Measurements from ENCODE around the gene SLC2A6. TPM values are rescaled to one million over a fixed set of nuclear protein-coding genes. Genes with fewer than 3 reads are reported as not detected.

Gene SLC2A6
- total and polyA plus RNA-seq, 7 donors: 1.2 to 2.7 (median 1.8) TPM

GRCh38 chr9:133426011-133426410 lies 52.9 kb downstream of the SLC2A6 start:
- TF ChIP-seq CTCF (IDR thresholded peaks at IDR 0.05): no peak
- no peaks in the 10 kb centered on the region for H3K36me3 ChIP-seq (ENCODE audit: insufficient read depth in 1 of 2, low read depth in 1 of 2)
- ATAC-seq (no peak), DNase-seq (no peak)
- H3K27ac ChIP-seq: peak overlapping the region; percentile 61
- H3K4me3 ChIP-seq: no peak overlapping the region
- H3K4me1 ChIP-seq: no peaks in the 10 kb centered on the region
- WGBS, 3 donors: 75 to 90% (median 83%) methylated on average over 11 of the region's 11 CpGs
- no peaks in the 10 kb centered on the region for H3K9me3 ChIP-seq
- peaks cover 0 to 12% (median 5%) of the 10 kb centered on the region in 3 donors for H3K27me3 ChIP-seq (ENCODE audit: insufficient read depth in 3 of 3, low read length in 2 of 3)
- intact Hi-C loops (cut with DNase I): no loop called here

DNA sequence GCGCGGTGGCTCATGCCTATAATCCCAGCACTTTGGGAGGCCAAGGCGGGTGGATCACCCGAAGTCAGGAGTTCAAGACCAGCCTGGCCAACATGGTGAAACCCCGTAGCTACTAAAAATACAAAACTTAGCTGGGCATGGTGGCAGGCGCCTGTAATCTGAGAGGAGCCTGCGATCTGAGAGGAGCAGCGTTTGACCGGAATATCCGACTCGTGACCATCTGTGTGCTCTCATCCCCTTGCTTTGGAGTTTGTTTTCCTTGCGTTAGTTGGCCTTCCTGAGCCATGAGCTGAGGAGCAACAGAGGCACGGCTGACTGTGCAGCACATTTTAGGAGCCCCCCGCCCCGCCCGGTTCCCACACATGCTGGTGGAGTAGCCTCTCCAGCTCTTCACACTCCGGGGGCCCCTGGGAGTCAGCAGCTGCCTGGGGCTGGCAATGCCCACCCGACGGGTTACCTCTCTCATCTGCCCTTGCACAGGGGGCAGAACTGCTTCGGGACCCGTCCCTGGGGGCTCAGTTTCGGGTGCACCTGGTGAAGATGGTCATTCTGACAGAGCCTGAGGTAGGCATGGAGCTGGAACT lies 53.8 kb downstream of the SLC2A6 start:
- 46 to 72% (median 63%) methylated on average over 22 of the region's 22 CpGs for WGBS, 3 donors
- no peaks in the 10 kb centered on the region for H3K4me1 ChIP-seq
- no peak for TF ChIP-seq CTCF (IDR thresholded peaks at IDR 0.05)
- peaks cover 0 to 12% (median 5%) of the 10 kb centered on the region in 3 donors for H3K27me3 ChIP-seq (ENCODE audit: insufficient read depth in 3 of 3, low read length in 2 of 3)
- no peak overlapping the region for H3K4me3 ChIP-seq
- no peaks in the 10 kb centered on the region for H3K36me3 ChIP-seq (ENCODE audit: insufficient read depth in 1 of 2, low read depth in 1 of 2)
- peak overlapping the region; percentile 61 for H3K27ac ChIP-seq
- ATAC-seq: peak in 3 of 4 donors; percentile 68 to 87 (median 84)
- intact Hi-C loops (cut with DNase I): no loop called here
- no peak for DNase-seq
- H3K9me3 ChIP-seq: no peaks in the 10 kb centered on the region

DNA sequence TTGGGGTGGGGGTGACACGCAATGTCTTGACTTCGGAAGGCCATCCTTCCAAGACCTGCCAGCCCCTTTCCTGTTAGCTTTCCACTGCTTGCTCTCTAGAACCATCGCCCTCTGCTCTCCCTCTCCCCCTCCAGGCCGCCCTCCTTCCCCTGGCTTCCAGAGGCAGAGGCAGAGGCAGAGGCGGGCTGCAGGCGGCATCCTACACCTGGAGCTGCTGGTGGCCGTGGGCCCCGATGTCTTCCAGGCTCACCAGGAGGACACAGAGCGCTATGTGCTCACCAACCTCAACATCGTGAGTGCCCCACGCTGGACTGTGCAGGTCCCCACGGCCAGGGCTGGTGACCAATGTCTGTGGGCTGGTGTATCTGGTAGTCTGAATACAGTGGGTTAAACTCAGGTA lies 54.7 kb downstream of the SLC2A6 start:
- peak in 1 of 4 donors; percentile 25 for ATAC-seq
- 91 to 96% (median 92%) methylated on average over 12 of the region's 12 CpGs for WGBS, 3 donors
- TF ChIP-seq CTCF (IDR thresholded peaks at IDR 0.05): no peak

GRCh38 chr9:133423216-133423615 lies 55.7 kb downstream of the SLC2A6 start:
- peak overlapping the region; percentile 16 for H3K27ac ChIP-seq
- H3K9me3 ChIP-seq: no peaks in the 10 kb centered on the region
- intact Hi-C loops (cut with DNase I): no loop called here
- peaks cover 0 to 6% (median 2%) of the 10 kb centered on the region in 3 donors for H3K27me3 ChIP-seq (ENCODE audit: insufficient read depth in 3 of 3, low read length in 2 of 3)
- H3K36me3 ChIP-seq (ENCODE audit: insufficient read depth in 1 of 2, low read depth in 1 of 2): no peaks in the 10 kb centered on the region
- WGBS, 3 donors: 45 to 76% (median 75%) methylated on average over 3 of the region's 3 CpGs
- TF ChIP-seq CTCF (IDR thresholded peaks at IDR 0.05): no peak
- H3K4me3 ChIP-seq: no peak overlapping the region
- H3K4me1 ChIP-seq: no peaks in the 10 kb centered on the region
- DNase-seq: no peak
- ATAC-seq: no peak

More for the DNA sequence above, 54.7 kb downstream of the SLC2A6 start:
- Histone ChIP-seq H3K9me3 (no peaks in the 10 kb centered on the region), H3K4me3 (no peak overlapping the region), H3K36me3 (ENCODE audit: insufficient read depth in 1 of 2, low read depth in 1 of 2) (no peaks in the 10 kb centered on the region), H3K27me3 (ENCODE audit: insufficient read depth in 3 of 3, low read length in 2 of 3) (peaks cover 0 to 12% (median 4%) of the 10 kb centered on the region in 3 donors), H3K4me1 (no peaks in the 10 kb centered on the region), H3K27ac (peak overlapping the region; percentile 50)
- DNase-seq: no peak
- intact Hi-C loops (cut with DNase I): no loop called here

Measured in psoas muscle (tissue), 8 donors.